HepG2 (cell line): Measurements from ENCODE around the gene ZIC4. TPM values are rescaled to one million over a fixed set of nuclear protein-coding genes. Genes with fewer than 3 reads are reported as not detected.

Experiments
- ATAC-seq: fragments of 200-7000 bp; cut with Tn5 transposase; 3 replicates; pipeline ENCODE4 v1.9.1; 2020; ENCODE audit warnings: mild to moderate bottlenecking, moderate library complexity
- BruUV-seq: library from RNA; stranded (reverse); fragments of 400-500 nt; replicated peaks from 2 replicates; lab custom pipeline; 2021; lab: Mats Ljungman, UMichigan
- CTCF ChIA-PET: fragments of 300-600 bp; formaldehyde crosslinking; extraction: SDS; loops from one replicate; lab custom pipeline; 2021; ENCODE audit warnings: low total read pairs, inconsistent platforms, low intra/inter-chr PET ratio; lab: Yijun Ruan, JAX
- POLR2A ChIA-PET: fragments of 350-600 bp; sonication (Branson Sonifier 250); formaldehyde crosslinking; loops from one replicate; lab custom pipeline; 2020; ENCODE audit warnings: antibody characterized with exemption, inconsistent platforms; lab: Yijun Ruan, JAX
- DNase-seq: peaks from one replicate; pipeline ENCODE4 v3.0.0-alpha.2; 2015; ENCODE audit warnings: low spot score
- FAIRE-seq: peaks from 3 replicates; lab custom pipeline; 2011; peaks lifted over from hg19 to GRCh38; lab: Jason Lieb, UNC
- H2AFZ ChIP-seq: one replicate; pipeline ENCODE4 v1.6.1; 2011; ENCODE audit warnings: low read length, inconsistent platforms
- H3K27ac ChIP-seq: fragments of 300-600 bp; 3 replicates; pipeline ENCODE4 v1.8.0; 2011; ENCODE audit warnings: mixed run types, mild to moderate bottlenecking, mixed read lengths, low read length, inconsistent platforms; ENCODE audit not compliant: insufficient read depth; ENCODE audit errors: extremely low read length
- H3K27me3 ChIP-seq, 2 experiments: fragments of 200-600 bp in 1 of 2; 2 replicates in 1 of 2; 3 replicates in 1 of 2; pipeline versions ENCODE4 v1.6.0 to v1.8.0; 2011; ENCODE audit warnings: low read length in 2 of 2, mild to moderate bottlenecking in 2 of 2, moderate library complexity in 2 of 2, inconsistent platforms in 1 of 2; ENCODE audit not compliant: insufficient read depth in 2 of 2, control insufficient read depth in 1 of 2
- H3K36me3 ChIP-seq, 2 experiments: fragments of 200-600 bp in 1 of 2; replicated peaks in 1 of 2; 2 replicates in 1 of 2; 3 replicates in 1 of 2; pipeline versions ENCODE4 v1.5.1 to v1.8.0; 2011; ENCODE audit warnings: low read length in 2 of 2, inconsistent platforms in 1 of 2; ENCODE audit not compliant: insufficient read depth in 2 of 2, control insufficient read depth in 1 of 2
- H3K4me1 ChIP-seq: 2 replicates; pipeline ENCODE4 v1.5.1; 2012; ENCODE audit warnings: low read length, inconsistent platforms; ENCODE audit not compliant: insufficient read depth
- H3K4me2 ChIP-seq: 2 replicates; pipeline ENCODE4 v1.6.0; 2011; ENCODE audit warnings: low read depth, low read length, inconsistent platforms
- H3K4me3 ChIP-seq, 3 experiments: fragments of 200-600 bp in 1 of 3; sonication (generic), shearing (Covaris generic) in 1 of 3; replicated peaks in 1 of 3; 2 replicates each; pipeline ENCODE4 v1.5.1; 2011 to 2016; ENCODE audit warnings: low read length in 3 of 3, inconsistent platforms in 2 of 3, low read depth in 2 of 3, mild to moderate bottlenecking in 2 of 3, control low read depth in 1 of 3, mixed read lengths in 1 of 3; ENCODE audit not compliant: insufficient read depth in 1 of 3
- H3K79me2 ChIP-seq: one replicate; pipeline ENCODE4 v1.6.1; 2011; ENCODE audit warnings: low read length, inconsistent platforms; ENCODE audit not compliant: insufficient read depth
- H3K9ac ChIP-seq: 2 replicates; pipeline ENCODE4 v1.6.0; 2011; ENCODE audit warnings: mild to moderate bottlenecking, low read depth, low read length, inconsistent platforms; ENCODE audit not compliant: insufficient read depth
- H3K9me3 ChIP-seq: 2 replicates; pipeline ENCODE4 v1.5.1; 2012; ENCODE audit warnings: mild to moderate bottlenecking, low read length
- H4K20me1 ChIP-seq: 2 replicates; pipeline ENCODE4 v1.6.0; 2011; ENCODE audit warnings: inconsistent platforms, mild to moderate bottlenecking, low read length, moderate library complexity; ENCODE audit not compliant: insufficient read depth
- KDM3A ChIP-seq: IDR thresholded peaks from 2 replicates; pipeline ENCODE4 v1.6.1; 2018; ENCODE audit warnings: low read depth, missing compliant biosample characterization
- ZNF205 ChIP-seq: IDR thresholded peaks from 2 replicates; pipeline ENCODE4 v1.6.1; 2018; ENCODE audit warnings: missing biosample characterization, missing genetic modification reagents
- WGBS: methylation state at CpG from one replicate; pipeline ENCODE4 v1.1.6; 2017; ENCODE audit warnings: low lambda C conversion rate; 5-methylcytosine and 5-hydroxymethylcytosine counted together
- in situ Hi-C: cut with HindIII; loops from 2 replicates; pipeline ENCODE4 v1.10.0; 2017; ENCODE audit warnings: low pct_unique_long_range_greater_than_20kb; ENCODE audit not compliant: extremely low pct_ligation_motif_present
- intact Hi-C: fragments of 100-400 bp; cut with micrococcal nuclease; formaldehyde crosslinking; loops from one replicate; pipeline ENCODE4 v1.10.0; 2022; ENCODE audit not compliant: unreplicated experiment
- polyA plus RNA-seq, 8 experiments: library from polyadenylated mRNA; depleted of rRNA in 3 of 8; stranded (reverse) in 7 of 8; unstranded in 1 of 8; fragments of >200 nt; fragmentation: Illumina TruSeq in 4 of 8; extraction: Trizol in 4 of 8; gene quantifications; 2 replicates each; pipeline versions ENCODE4 v1.2.1 to v1.2.3, GENCODE V29; 2011 to 2016; ENCODE audit warnings: low read depth in 4 of 8, missing spikeins in 1 of 8, mixed read lengths in 1 of 8; ENCODE audit not compliant: insufficient read depth in 1 of 8
- total RNA-seq, 5 experiments: library from RNA; depleted of rRNA; stranded (reverse); fragments of >200 nt; fragmentation: Illumina TruSeq; extraction: Trizol; gene quantifications; 2 replicates each; pipeline ENCODE4 v1.2.3, GENCODE V29; 2016; ENCODE audit warnings: low read depth in 1 of 5
- TF ChIP-seq, protein P1 (sequence below), 2 experiments: sonication (generic) in 1 of 2; formaldehyde crosslinking in 1 of 2; IDR thresholded peaks; 2 replicates each; pipeline versions ENCODE4 v1.5.1 to v1.6.1; 2011 to 2020; ENCODE audit warnings: borderline replicate concordance in 1 of 2, low read depth in 1 of 2, low read length in 1 of 2, mild to moderate bottlenecking in 1 of 2, missing genetic modification reagents in 1 of 2, moderate library complexity in 1 of 2
- TF ChIP-seq, protein P2 (sequence below): sonication (generic); formaldehyde crosslinking; IDR thresholded peaks from 2 replicates; pipeline ENCODE4 v1.4.0; 2020; ENCODE audit warnings: missing genetic modification reagents

ZIC4 gene
- total and polyA plus RNA-seq, 2 of the 13 experiments (the other 11 are each of a cell fraction or from before 2014, with no cell fraction given): not detected

DNA sequence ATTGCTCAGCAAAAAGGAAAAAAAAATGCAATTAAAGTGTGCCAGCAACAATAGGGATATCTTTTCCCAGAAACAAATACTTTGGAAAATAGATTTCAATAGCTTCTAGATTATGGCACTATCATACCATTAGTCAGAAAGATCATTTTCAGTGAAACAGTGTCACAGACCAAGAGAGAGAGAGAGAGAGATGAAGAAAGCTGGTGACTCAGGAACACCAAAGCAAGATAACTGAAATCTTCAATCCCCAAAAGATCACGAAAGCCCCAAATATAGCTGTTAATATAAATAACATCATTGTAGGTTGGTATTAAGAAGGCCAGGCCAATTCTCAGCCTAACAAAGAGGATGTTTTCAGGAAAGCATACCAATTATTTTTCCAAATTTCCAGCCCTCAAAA is 57.4 kb downstream of the ZIC4 start:
- POLR2A ChIA-PET: no interaction called here
- BruUV-seq: no TSS peak

More for the DNA sequence above, 57.4 kb downstream of the ZIC4 start:
- Histone ChIP-seq H3K27me3 (no peaks in the 10 kb centered on the region), H3K27ac (no peak overlapping the region), H3K9me3 (no peaks in the 10 kb centered on the region), H3K36me3 (no peaks in the 10 kb centered on the region), H3K79me2 (no peaks in the 10 kb centered on the region), H3K9ac (no peak overlapping the region), H3K4me1 (no peaks in the 10 kb centered on the region), H3K4me2 (no peak overlapping the region), H4K20me1 (no peaks in the 10 kb centered on the region), H3K4me3 (no peak overlapping the region), H2AFZ (no peak overlapping the region)
- intact Hi-C loops (no loop called here), in situ Hi-C loops (no loop called here)
- no peak for ATAC-seq
- FAIRE-seq: no peak
- CTCF ChIA-PET: no interaction called here
- TF ChIP-seq ZNF205 (CRISPR knock-in tag): no peak
- TF ChIP-seq, protein P1, sequence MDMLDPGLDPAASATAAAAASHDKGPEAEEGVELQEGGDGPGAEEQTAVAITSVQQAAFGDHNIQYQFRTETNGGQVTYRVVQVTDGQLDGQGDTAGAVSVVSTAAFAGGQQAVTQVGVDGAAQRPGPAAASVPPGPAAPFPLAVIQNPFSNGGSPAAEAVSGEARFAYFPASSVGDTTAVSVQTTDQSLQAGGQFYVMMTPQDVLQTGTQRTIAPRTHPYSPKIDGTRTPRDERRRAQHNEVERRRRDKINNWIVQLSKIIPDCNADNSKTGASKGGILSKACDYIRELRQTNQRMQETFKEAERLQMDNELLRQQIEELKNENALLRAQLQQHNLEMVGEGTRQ (IDR thresholded peaks at IDR 0.05; ENCODE audit: low read depth, low read length): no peak
- TF ChIP-seq, protein P1 (CRISPR knock-in tag; IDR thresholded peaks at IDR 0.05; ENCODE audit: borderline replicate concordance): no peak
- TF ChIP-seq, protein P2, sequence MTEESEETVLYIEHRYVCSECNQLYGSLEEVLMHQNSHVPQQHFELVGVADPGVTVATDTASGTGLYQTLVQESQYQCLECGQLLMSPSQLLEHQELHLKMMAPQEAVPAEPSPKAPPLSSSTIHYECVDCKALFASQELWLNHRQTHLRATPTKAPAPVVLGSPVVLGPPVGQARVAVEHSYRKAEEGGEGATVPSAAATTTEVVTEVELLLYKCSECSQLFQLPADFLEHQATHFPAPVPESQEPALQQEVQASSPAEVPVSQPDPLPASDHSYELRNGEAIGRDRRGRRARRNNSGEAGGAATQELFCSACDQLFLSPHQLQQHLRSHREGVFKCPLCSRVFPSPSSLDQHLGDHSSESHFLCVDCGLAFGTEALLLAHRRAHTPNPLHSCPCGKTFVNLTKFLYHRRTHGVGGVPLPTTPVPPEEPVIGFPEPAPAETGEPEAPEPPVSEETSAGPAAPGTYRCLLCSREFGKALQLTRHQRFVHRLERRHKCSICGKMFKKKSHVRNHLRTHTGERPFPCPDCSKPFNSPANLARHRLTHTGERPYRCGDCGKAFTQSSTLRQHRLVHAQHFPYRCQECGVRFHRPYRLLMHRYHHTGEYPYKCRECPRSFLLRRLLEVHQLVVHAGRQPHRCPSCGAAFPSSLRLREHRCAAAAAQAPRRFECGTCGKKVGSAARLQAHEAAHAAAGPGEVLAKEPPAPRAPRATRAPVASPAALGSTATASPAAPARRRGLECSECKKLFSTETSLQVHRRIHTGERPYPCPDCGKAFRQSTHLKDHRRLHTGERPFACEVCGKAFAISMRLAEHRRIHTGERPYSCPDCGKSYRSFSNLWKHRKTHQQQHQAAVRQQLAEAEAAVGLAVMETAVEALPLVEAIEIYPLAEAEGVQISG: no peak
- no peak for TF ChIP-seq KDM3A (CRISPR knock-in tag)
- WGBS: 7% methylated on average over 1 of the region's 1 CpG
- no peak for DNase-seq
